SH-SY5Y (cell line): Measurements from ENCODE around the gene PLPP4.

Source experiments
- GATA2 ChIP-seq: IDR thresholded peaks from 2 replicates; pipeline ENCODE4 v1.6.1; 2011; ENCODE audit warnings: mild to moderate bottlenecking, low read depth, low read length
- GATA3 ChIP-seq: IDR thresholded peaks from 2 replicates; pipeline ENCODE4 v1.6.1; 2011; ENCODE audit warnings: low read depth, mild to moderate bottlenecking, low read length, moderate library complexity

GRCh38 chr10:120557311-120557710 is 100.3 kb downstream of the PLPP4 start:
- no peak for TF ChIP-seq GATA2
- TF ChIP-seq GATA3 = no peak
